Measurements from ENCODE around the gene ZNF816.

Gene ZNF816

GRCh38 chr19:52962394-52963246 is at the start of gene ZNF816:
TSS of gene ZNF816 (minus strand) at chr19:52962881. CDS start at chr19:52956089, 6,792 bp downstream.
- H3K27me3 Mint-ChIP-seq = no peaks in the 10 kb centered on the region
- H3K4me1 Mint-ChIP-seq (ENCODE audit: low read depth) = peaks cover 20% of the 10 kb centered on the region
- H3K9me3 Mint-ChIP-seq = peaks cover 52% of the 10 kb centered on the region
- H3K4me3 Mint-ChIP-seq = peak within 1 kb of the TSS; percentile 99
- H3K27ac Mint-ChIP-seq = peak within 1 kb of the TSS; percentile 91
- H3K36me3 Mint-ChIP-seq (ENCODE audit: low read depth) = peaks cover 39% of the 10 kb centered on the region
- intact Hi-C loops (cut with micrococcal nuclease) = loop anchor here (1.0 to 10.0 kb wide), 4 partner anchors 20 to 232 kb away; partner anchors contain the start of genes ZNF320, ZNF665 and ZNF888

GRCh38 chr19:53012006-53012405 is 49.3 kb upstream of the ZNF816 start:
- H3K4me1 Mint-ChIP-seq (ENCODE audit: low read depth) = no peaks in the 10 kb centered on the region
- no peaks in the 10 kb centered on the region for H3K36me3 Mint-ChIP-seq (ENCODE audit: low read depth)
- no peak overlapping the region for H3K27ac Mint-ChIP-seq
- intact Hi-C loops (cut with micrococcal nuclease) = no loop called here
- H3K4me3 Mint-ChIP-seq = no peak overlapping the region
- H3K9me3 Mint-ChIP-seq = peaks cover 85% of the 10 kb centered on the region
- no peaks in the 10 kb centered on the region for H3K27me3 Mint-ChIP-seq

GRCh38 chr19:53010494-53010893 is 47.8 kb upstream of the ZNF816 start:
- Mint-ChIP-seq H3K27me3 (no peaks in the 10 kb centered on the region), H3K9me3 (peaks cover 84% of the 10 kb centered on the region), H3K27ac (no peak overlapping the region), H3K4me3 (no peak overlapping the region), H3K36me3 (ENCODE audit: low read depth) (no peaks in the 10 kb centered on the region), H3K4me1 (ENCODE audit: low read depth) (no peaks in the 10 kb centered on the region)
- intact Hi-C loops (cut with micrococcal nuclease) = no loop called here

DNA sequence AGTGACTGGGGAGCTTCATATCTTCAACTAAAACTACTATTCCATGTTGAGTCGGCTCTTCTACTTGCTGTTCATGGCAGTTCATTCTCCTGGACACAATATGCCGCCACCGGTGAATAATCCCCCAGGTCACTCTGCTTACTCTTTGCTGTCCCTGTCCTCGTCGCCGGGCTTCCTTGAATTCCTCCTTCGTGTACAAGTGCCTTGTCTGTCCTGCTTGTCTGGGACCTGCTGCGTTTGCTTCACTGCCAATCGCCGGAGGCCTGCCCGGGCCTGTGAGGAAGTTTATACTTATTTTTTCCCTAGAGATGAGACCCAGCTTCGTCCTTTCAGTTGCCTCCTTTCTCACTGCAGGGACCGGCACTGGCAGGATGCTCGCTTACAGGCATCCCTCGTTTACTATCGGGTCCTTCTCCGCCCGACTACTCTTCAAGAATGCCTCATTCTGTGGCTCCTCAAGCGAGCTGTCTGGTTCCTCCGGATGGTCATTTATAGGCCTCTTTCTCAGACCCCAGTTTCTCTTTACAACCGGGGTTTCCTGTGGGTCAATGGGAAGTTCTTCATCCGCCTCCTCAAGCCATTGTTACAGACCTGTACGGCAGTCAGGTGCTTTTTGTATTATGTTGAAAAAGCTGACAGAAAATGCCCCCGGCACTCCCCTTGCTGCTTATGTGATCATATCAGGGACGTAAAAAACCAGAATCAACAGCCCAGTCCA is 45.5 kb upstream of the ZNF816 start:
- H3K27ac Mint-ChIP-seq = no peak overlapping the region
- no peak overlapping the region for H3K4me3 Mint-ChIP-seq
- no peaks in the 10 kb centered on the region for H3K4me1 Mint-ChIP-seq (ENCODE audit: low read depth)
- intact Hi-C loops (cut with micrococcal nuclease) = no loop called here
- no peaks in the 10 kb centered on the region for H3K36me3 Mint-ChIP-seq (ENCODE audit: low read depth)
- H3K9me3 Mint-ChIP-seq = peaks cover 91% of the 10 kb centered on the region
- H3K27me3 Mint-ChIP-seq = no peaks in the 10 kb centered on the region

- intact Hi-C loops (cut with micrococcal nuclease) = no loop called here
- Mint-ChIP-seq H3K27me3 (no peaks in the 10 kb centered on the region), H3K9me3 (peaks cover 92% of the 10 kb centered on the region), H3K36me3 (ENCODE audit: low read depth) (no peaks in the 10 kb centered on the region), H3K4me3 (no peak overlapping the region), H3K27ac (no peak overlapping the region), H3K4me1 (ENCODE audit: low read depth) (no peaks in the 10 kb centered on the region)
Observed at GRCh38 chr19:53007606-53008005, 44.9 kb upstream of the ZNF816 start.

- peaks cover 96% of the 10 kb centered on the region for H3K9me3 Mint-ChIP-seq
- H3K4me3 Mint-ChIP-seq = no peak overlapping the region
- no peaks in the 10 kb centered on the region for H3K27me3 Mint-ChIP-seq
- no peaks in the 10 kb centered on the region for H3K36me3 Mint-ChIP-seq (ENCODE audit: low read depth)
- H3K4me1 Mint-ChIP-seq (ENCODE audit: low read depth) = no peaks in the 10 kb centered on the region
- no peak overlapping the region for H3K27ac Mint-ChIP-seq
- intact Hi-C loops (cut with micrococcal nuclease) = no loop called here
Observed at GRCh38 chr19:53007200-53007599, 44.5 kb upstream of the ZNF816 start.

DNA sequence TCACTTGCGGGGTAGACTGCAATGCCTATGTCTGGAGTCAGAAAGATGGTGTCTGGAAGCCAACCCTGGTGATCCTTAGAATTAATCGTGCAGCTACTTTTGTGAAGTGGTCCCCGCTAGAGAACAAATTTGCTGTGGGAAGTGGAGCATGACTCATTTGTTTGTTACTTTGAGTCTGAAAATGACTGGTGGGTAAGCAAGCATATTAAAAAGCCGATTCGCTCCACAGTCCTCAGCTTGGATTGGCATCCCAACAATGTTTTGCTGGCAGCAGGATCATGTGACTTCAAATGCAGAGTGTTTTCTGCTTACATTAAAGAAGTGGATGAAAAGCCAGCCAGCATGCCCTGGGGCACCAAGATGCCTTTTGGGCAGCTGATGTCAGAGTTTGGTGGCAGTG is 41.6 kb upstream of the ZNF816 start:
- Mint-ChIP-seq H3K4me3 (no peak overlapping the region), H3K36me3 (ENCODE audit: low read depth) (no peaks in the 10 kb centered on the region), H3K4me1 (ENCODE audit: low read depth) (no peaks in the 10 kb centered on the region), H3K27ac (no peak overlapping the region), H3K27me3 (no peaks in the 10 kb centered on the region), H3K9me3 (peaks cover 75% of the 10 kb centered on the region)
- intact Hi-C loops (cut with micrococcal nuclease) = no loop called here

DNA sequence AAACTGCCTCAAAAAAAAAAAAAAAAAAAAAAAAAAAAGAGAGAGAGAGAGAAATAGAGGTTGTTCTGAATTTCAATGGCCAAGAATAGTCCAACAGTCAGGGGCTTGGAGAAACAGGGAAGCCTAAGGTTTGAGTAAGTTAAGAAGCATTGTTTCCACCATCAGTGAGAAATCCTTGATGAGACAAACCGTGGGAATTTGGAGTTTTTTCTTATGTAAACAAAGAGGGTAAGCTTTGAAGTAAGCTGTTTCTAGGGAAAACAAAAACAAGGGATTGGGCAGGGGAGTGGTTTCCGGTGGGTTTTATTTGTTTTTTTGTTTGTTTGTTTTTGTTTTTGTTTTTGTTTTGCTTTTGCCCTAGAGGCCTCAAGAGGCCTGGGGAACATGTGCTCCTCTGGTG is 39.8 kb upstream of the ZNF816 start:
- Mint-ChIP-seq H3K9me3 (peaks cover 75% of the 10 kb centered on the region), H3K4me1 (ENCODE audit: low read depth) (no peaks in the 10 kb centered on the region), H3K4me3 (no peak overlapping the region), H3K27me3 (peaks cover 3% of the 10 kb centered on the region), H3K36me3 (ENCODE audit: low read depth) (no peaks in the 10 kb centered on the region), H3K27ac (no peak overlapping the region)
- intact Hi-C loops (cut with micrococcal nuclease) = no loop called here

DNA sequence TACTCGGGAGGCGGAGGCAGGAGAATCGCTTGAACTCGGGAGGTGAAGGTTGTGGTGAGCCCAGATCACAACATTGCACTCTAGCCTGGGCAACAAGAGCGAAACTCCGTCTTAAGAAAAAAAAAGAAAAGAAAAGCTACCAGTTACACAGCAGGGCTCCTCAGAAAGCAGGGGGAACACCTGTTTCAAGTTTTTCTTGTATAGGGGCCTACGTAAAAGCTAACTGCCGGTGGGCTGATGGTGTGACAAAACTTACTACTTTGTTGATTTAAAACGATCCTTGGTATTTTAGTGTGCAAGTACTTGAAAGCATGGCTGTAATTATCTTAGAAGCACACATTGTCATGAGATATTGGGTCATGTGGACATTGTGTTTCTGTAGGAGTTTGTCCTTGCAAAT is 35.3 kb upstream of the ZNF816 start:
- no peaks in the 10 kb centered on the region for H3K36me3 Mint-ChIP-seq (ENCODE audit: low read depth)
- H3K27ac Mint-ChIP-seq = no peak overlapping the region
- intact Hi-C loops (cut with micrococcal nuclease) = no loop called here
- no peak overlapping the region for H3K4me3 Mint-ChIP-seq
- peaks cover 60% of the 10 kb centered on the region for H3K9me3 Mint-ChIP-seq
- peaks cover 5% of the 10 kb centered on the region for H3K27me3 Mint-ChIP-seq
- H3K4me1 Mint-ChIP-seq (ENCODE audit: low read depth) = no peaks in the 10 kb centered on the region

GRCh38 chr19:52995711-52996110 is 33.0 kb upstream of the ZNF816 start:
- Mint-ChIP-seq H3K27me3 (peaks cover 16% of the 10 kb centered on the region), H3K4me1 (ENCODE audit: low read depth) (peaks cover 12% of the 10 kb centered on the region), H3K9me3 (peaks cover 63% of the 10 kb centered on the region), H3K4me3 (no peak overlapping the region), H3K27ac (no peak overlapping the region), H3K36me3 (ENCODE audit: low read depth) (peaks cover 5% of the 10 kb centered on the region)
- intact Hi-C loops (cut with micrococcal nuclease) = no loop called here

DNA sequence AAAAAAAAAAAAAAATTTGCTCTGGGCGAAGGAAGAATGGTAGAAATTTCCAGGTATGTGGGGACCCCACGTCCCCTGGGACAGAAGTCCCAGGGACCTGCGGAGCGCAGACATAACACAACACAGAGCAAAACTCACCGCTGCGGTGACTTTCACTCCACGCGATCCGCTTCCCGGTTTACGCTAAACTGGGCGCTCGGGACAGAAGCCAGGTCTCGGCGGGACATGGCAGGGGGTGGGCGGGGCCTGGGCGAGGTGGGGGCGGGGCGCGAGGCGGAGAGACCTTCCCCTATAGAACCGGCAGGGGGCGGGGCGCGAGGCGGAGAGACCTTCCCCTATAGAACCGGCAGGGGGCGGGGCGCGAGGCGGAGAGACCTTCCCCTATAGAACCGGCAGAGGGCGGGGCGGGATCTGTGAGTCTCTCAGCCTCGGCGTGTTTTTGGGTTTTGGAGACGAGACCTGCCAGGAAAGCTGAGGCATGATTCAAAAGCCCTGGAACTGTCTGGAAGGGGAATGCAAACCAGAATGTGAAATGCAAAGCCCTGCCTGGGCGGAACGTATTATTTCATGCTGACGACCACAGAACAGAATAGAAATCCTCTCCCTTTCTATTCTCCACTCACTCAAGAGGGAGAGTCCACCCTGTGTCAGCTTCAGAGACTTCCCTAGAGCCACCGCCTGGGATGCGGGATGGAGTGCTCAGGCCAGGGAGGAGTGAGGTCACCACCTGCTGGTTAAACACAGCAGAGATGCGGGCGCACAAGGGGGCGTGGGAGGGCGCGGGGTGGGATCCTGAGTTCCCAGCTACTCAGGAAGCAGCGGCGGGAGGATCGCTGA is 30.9 kb upstream of the ZNF816 start:
- peak overlapping the region; percentile 14 for H3K27ac Mint-ChIP-seq
- H3K9me3 Mint-ChIP-seq = peaks cover 72% of the 10 kb centered on the region
- peaks cover 12% of the 10 kb centered on the region for H3K4me1 Mint-ChIP-seq (ENCODE audit: low read depth)
- intact Hi-C loops (cut with micrococcal nuclease) = no loop called here
- H3K4me3 Mint-ChIP-seq = peak overlapping the region; percentile 82
- peaks cover 5% of the 10 kb centered on the region for H3K36me3 Mint-ChIP-seq (ENCODE audit: low read depth)
- H3K27me3 Mint-ChIP-seq = peaks cover 16% of the 10 kb centered on the region

DNA sequence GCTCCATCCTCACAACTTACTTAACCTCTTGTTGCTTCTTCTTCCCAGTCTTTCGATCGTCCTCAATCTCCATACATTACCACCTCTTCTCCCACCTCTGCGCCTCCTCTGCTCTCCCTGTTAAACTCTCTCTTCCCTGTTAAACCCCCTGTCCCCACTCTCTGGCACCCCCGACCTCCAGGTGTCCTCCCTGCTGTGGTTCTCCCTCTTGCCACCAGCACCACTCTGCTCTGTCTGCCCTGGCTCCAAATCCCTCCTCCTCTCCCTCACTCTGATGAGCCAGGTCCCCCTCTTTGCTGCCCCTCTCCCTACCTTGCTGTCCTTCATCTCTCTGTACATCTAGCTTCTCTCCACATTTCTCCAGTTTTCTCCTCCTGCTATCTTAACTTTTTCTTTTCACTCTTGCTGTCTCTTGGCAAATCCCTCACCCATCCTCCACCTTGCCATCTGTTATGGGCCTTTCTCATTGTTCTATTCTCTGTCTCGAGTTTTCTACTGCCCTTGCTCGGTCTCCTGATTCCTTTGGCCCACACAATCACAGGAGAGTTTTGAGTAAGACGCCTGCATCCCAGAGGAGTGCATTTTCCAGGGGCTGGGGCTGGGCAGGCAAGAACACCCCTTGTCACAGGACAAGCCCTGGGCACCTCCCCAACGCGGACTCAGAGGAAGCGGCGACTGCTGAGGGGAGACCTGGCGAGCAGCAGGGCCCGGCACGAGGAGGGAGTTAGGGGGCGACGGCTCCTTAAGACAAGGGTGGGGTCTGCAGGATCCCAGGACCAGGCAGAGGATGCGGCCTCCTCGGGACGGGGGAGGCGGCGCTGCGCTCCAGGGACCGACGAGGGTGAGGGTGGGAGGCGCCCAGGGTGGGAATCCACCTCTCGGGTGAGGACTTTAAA is 29.7 kb upstream of the ZNF816 start:
- H3K27ac Mint-ChIP-seq = peak overlapping the region; percentile 14
- H3K27me3 Mint-ChIP-seq = peaks cover 13% of the 10 kb centered on the region
- peaks cover 65% of the 10 kb centered on the region for H3K9me3 Mint-ChIP-seq
- peak overlapping the region; percentile 82 for H3K4me3 Mint-ChIP-seq
- H3K4me1 Mint-ChIP-seq (ENCODE audit: low read depth) = peaks cover 12% of the 10 kb centered on the region
- peaks cover 5% of the 10 kb centered on the region for H3K36me3 Mint-ChIP-seq (ENCODE audit: low read depth)
- intact Hi-C loops (cut with micrococcal nuclease) = no loop called here

DNA sequence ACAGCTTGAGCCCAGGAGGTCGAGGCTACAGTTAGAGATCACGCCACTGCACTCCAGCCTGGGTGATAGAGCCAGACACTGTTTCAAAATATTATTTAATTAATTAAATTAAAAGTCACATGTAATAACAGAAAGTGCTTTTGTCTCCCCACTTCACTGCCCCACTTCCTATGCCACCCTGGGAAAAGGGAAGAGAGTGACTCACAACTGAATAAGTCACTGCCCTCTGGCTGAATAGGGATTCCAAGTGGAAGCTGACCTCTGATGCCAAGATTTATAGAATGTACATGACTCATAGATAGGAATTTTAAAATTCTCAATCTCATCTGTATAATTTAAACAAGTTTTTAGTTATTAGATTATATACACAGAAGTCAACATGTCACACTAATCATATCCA is 28.8 kb upstream of the ZNF816 start:
- H3K27ac Mint-ChIP-seq = no peak overlapping the region
- H3K36me3 Mint-ChIP-seq (ENCODE audit: low read depth) = peaks cover 11% of the 10 kb centered on the region
- peaks cover 12% of the 10 kb centered on the region for H3K4me1 Mint-ChIP-seq (ENCODE audit: low read depth)
- peaks cover 13% of the 10 kb centered on the region for H3K27me3 Mint-ChIP-seq
- H3K9me3 Mint-ChIP-seq = peaks cover 65% of the 10 kb centered on the region
- intact Hi-C loops (cut with micrococcal nuclease) = no loop called here
- H3K4me3 Mint-ChIP-seq = no peak overlapping the region
